ENCODE data around the gene GDI1.
A peak's percentile ranks its signal among the peaks of the same experiment; 100 is the strongest.

The GDI1 gene

DNA sequence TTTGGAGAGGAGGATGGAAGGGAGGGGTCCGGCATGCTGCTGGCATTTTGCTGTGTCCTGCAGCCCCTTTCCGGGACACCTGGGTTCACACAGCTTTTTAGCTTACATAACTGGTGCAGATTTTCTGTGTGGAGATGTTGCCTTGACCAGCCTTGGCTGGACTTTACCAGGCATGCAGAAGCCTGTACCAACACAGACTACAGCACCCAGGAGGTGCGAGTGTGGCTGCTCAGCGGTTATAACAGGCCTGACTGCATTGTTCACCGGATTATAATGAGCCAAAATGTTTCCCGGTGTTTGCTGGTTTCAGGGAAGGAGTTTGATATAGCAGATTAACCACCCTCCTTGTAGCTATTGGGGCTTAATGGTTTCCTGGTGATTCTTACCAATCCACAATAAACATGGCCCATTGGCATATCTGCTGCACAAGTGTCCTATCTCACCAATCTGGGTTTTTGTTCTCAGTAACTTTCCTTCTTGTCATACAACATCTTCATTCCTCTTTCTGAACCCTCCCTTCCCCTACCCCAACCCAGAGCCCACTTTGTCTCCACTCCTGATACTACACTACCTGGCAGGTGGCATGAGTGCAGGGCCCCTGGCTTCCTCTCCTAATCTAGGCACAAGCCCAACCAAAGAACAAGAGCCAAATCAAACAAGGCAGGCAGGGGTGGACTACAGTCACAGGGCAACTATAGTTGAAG lies 34.9 kb upstream of the GDI1 start:
- Mint-ChIP-seq H3K4me3 (no peak overlapping the region), H3K27ac (peak overlapping the region; percentile 35), H3K36me3 (ENCODE audit: low read depth) (peaks cover 34% of the 10 kb centered on the region), H3K4me1 (peaks cover 21% of the 10 kb centered on the region), H3K9me3 (no peaks in the 10 kb centered on the region), H3K27me3 (peaks cover 4% of the 10 kb centered on the region)
- DNase-seq (no peak), ATAC-seq (no peak)

DNA sequence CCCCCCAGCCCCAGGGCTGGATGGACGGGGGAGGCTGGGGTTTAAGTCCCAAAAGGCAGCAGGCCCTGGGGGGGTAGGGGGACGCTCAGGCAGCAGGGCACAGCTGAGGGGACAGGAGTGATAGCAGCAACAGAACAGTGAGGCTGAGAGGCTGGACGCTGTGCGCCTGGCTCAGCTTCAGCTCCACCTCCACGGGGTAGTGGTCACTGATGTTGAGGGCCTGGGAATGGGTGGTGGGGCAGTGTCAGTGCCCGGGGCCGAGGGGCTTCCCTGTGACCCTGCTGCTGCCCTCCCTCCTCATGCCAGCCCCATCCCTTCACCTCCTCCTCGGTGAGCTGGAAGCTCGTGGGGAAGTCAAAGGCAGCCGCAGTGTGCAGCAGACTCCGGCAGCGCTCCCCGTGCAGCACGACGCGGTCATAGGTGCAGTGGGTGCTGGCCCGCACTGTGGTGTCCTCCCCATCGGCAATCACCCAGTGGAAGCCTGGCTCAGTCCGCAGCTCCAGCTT lies 34.3 kb upstream of the GDI1 start:
- Mint-ChIP-seq H3K27ac (no peak overlapping the region), H3K36me3 (ENCODE audit: low read depth) (peaks cover 34% of the 10 kb centered on the region), H3K4me1 (peaks cover 20% of the 10 kb centered on the region), H3K9me3 (no peaks in the 10 kb centered on the region), H3K4me3 (no peak overlapping the region), H3K27me3 (peaks cover 4% of the 10 kb centered on the region)
- ATAC-seq (no peak), DNase-seq (no peak)

DNA sequence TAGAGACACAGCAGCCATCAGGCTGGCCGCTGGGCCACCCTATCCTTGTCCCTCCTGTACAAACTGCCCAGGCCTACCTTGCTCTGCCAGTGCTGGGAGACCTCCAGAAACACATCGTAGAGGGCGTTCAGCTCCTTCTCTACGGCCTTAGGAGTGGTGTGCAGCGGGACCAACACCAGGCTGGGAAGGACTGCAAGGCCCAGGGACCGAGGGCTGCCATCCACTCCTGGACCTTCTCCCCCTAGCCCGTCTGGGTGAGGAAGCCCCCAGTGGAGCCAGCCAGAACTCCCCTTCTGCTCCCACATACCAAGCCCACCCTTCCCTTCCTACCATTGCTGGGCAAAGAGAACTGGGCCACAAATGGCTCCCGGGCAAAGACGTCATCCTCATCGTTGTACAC lies 33.8 kb upstream of the GDI1 start:
- Mint-ChIP-seq H3K27ac (no peak overlapping the region), H3K27me3 (peaks cover 1% of the 10 kb centered on the region), H3K4me3 (no peak overlapping the region), H3K9me3 (no peaks in the 10 kb centered on the region), H3K36me3 (ENCODE audit: low read depth) (peaks cover 31% of the 10 kb centered on the region), H3K4me1 (peaks cover 17% of the 10 kb centered on the region)
- ATAC-seq (no peak), DNase-seq (no peak)

DNA sequence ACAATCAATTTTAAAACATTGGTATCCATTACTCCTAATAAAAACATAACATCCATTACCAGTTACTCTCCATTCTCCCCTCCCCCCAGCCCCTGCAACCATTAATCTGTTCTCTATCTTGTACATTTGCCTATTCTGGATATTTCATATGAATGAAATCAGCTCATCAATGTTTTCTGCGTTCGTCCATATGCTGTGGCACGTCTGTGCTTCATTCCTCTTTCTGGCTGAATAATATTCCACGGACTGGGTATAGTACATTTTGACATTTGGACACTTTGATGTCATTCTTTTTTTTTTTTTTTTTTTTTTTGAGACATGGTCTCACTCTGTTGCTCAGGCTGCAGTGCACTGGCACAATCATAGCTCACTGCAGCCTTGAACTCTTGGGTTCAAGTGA lies 33.1 kb upstream of the GDI1 start:
- DNase-seq (no peak), ATAC-seq (no peak)
- Mint-ChIP-seq H3K36me3 (ENCODE audit: low read depth) (peaks cover 25% of the 10 kb centered on the region), H3K4me3 (no peak overlapping the region), H3K9me3 (no peaks in the 10 kb centered on the region), H3K4me1 (peaks cover 18% of the 10 kb centered on the region), H3K27me3 (no peaks in the 10 kb centered on the region), H3K27ac (no peak overlapping the region)

DNA sequence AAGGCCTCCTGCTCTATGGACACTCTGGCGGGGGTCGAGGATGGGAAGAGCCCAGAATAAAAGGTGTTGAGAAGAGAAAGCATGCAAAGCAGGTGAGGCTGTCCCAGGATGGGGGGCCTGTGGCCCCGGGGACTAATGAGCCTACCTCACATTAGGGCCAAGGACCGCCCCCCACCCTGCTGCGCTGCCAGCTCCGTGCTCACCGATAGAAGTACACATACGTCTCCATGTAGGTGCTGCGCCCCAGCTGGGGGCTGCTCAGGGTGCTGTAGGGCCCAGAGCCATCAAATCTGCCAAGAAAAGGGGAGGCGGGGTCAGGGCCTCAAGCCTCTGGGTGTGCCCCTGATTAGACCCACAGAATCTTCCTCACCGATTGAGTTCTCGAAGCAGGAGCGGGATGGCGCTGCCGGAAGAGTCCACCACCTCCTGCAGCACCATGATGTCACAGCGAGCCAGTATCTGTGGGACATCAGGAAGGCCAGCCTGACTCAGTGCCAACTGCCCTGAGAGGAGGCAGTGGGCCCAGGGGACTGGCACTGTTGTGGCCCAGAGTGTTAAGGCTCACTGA lies 32.2 kb upstream of the GDI1 start:
- Mint-ChIP-seq H3K27me3 (no peaks in the 10 kb centered on the region), H3K27ac (no peak overlapping the region), H3K4me1 (peaks cover 17% of the 10 kb centered on the region), H3K4me3 (no peak overlapping the region), H3K36me3 (ENCODE audit: low read depth) (peaks cover 17% of the 10 kb centered on the region), H3K9me3 (no peaks in the 10 kb centered on the region)
- no peak for ATAC-seq
- no peak for DNase-seq

DNA sequence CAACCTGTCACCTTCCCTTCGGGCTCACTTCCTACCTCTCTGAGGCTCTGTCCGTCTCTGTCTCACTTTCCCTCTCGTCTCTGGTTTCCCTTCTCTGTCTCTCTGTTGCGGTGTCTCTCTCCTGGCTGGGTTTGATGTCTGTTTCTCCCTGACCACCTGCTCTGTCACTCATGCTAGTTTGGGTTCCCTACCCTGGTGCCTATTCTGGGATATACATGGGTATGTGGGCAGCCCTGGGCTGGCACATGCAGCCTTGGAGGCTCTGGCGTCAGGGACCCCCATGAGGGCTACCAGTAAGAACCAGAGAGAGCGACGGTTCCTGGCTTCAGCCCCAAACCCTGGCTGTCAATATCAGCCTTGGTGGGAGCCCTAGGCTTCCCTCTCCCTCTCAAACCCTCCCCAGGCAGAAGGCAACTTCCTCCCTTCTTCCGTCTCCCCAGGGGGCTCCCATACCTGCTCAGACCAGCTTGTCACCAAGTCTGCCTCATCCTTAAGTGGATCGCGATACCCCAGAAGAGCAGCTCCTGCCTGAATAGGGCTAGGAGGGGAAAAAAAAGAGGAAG lies 28.2 kb upstream of the GDI1 start:
- DNase-seq (no peak), ATAC-seq (no peak)
- Mint-ChIP-seq H3K4me1 (peaks cover 18% of the 10 kb centered on the region), H3K4me3 (peak overlapping the region; percentile 71), H3K27ac (peak overlapping the region; percentile 73), H3K9me3 (no peaks in the 10 kb centered on the region), H3K27me3 (no peaks in the 10 kb centered on the region), H3K36me3 (ENCODE audit: low read depth) (peaks cover 2% of the 10 kb centered on the region)

DNA sequence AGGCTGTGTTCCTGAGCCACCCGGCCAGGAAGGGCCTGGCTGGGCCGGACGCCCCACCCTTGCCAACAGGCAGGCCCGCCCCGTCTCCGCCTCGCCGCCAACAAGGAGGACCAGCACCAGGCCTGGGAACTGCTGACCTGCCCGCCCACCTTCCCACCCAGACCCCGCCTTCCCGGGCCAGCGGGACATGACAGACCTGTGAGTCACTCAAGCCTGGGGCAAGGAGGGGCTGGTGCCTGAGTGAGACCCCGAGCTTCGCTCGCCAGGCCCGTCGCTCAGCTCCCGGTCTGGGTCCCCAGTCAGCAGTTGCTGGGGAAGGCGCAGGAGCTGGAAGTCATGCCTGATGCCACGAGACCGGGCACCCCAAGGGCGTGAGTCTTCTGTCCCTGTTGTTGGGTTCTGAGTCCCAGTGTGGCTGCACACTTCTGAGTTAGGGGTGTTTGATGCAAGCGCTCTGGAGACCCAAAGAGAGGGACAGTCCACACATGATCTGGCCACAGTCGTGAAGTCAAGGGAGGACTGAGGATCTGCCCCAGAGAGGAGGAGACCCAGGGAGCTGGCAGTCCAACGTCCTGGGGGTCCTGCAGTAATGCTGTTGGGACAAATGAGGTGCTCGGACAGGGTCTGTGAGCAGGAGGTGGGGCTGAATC lies 27.6 kb upstream of the GDI1 start, which contains the start of gene DNASE1L1:
TSS of gene DNASE1L1 (minus strand) at position 33 of the 650 bp plus-strand sequence. CDS start 3,686 bp downstream, outside the sequence.
- ATAC-seq (peak; percentile 30), DNase-seq (peak; percentile 49)
- Mint-ChIP-seq H3K36me3 (ENCODE audit: low read depth) (peaks cover 4% of the 10 kb centered on the region), H3K27ac (peak within 1 kb of the TSS; percentile 73), H3K4me3 (peak within 1 kb of the TSS; percentile 71), H3K9me3 (no peaks in the 10 kb centered on the region), H3K4me1 (peaks cover 18% of the 10 kb centered on the region), H3K27me3 (no peaks in the 10 kb centered on the region)

DNA sequence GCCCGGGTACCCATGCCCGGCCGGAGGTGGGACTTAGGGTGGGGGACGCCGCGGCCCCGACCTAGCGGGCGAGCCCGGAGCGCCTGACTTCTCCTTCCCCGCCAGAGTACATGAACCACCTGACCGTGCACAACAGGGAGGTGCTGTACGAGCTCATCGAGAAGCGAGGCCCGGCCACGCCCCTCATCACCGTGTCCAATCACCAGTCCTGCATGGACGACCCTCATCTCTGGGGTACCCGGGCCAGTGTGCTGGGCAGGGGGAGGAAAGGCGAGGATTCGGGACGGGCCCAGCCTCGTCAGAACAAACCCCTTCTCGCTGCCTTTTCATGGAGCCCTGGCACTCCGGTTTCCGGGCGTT lies 25.0 kb upstream of the GDI1 start:
- peaks cover 7% of the 10 kb centered on the region for H3K36me3 Mint-ChIP-seq (ENCODE audit: low read depth)
- peaks cover 19% of the 10 kb centered on the region for H3K4me1 Mint-ChIP-seq
- DNase-seq (peak; percentile 68), ATAC-seq (peak; percentile 77)
- H3K27me3 Mint-ChIP-seq, result no peaks in the 10 kb centered on the region
- peak overlapping the region; percentile 79 for H3K4me3 Mint-ChIP-seq
- peak overlapping the region; percentile 73 for H3K27ac Mint-ChIP-seq
- H3K9me3 Mint-ChIP-seq, result no peaks in the 10 kb centered on the region

DNA sequence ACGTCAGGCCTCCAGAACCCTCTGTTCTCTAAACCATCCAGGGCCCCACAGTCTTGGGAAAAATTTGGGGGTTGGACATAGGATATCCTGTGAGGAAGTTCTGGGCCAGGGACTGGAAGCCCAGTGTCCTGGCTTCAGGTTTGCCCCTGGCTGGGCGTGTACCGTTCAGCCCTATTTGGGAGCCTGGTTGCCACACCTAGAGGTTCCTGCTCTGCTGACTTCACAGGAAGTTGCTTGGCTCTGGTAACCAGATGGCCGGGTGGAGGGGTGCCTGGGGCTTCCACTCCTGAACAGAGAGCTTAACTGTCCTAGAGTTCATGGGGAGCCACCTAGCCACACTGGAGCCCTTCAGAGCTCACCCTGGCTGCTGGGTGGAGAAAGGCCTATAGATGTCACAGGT lies 24.5 kb upstream of the GDI1 start:
- peaks cover 7% of the 10 kb centered on the region for H3K36me3 Mint-ChIP-seq (ENCODE audit: low read depth)
- H3K4me3 Mint-ChIP-seq, result peak overlapping the region; percentile 79
- DNase-seq (no peak), ATAC-seq (peak; percentile 44)
- H3K9me3 Mint-ChIP-seq, result no peaks in the 10 kb centered on the region
- H3K27ac Mint-ChIP-seq, result peak overlapping the region; percentile 73
- no peaks in the 10 kb centered on the region for H3K27me3 Mint-ChIP-seq
- peaks cover 19% of the 10 kb centered on the region for H3K4me1 Mint-ChIP-seq

DNA sequence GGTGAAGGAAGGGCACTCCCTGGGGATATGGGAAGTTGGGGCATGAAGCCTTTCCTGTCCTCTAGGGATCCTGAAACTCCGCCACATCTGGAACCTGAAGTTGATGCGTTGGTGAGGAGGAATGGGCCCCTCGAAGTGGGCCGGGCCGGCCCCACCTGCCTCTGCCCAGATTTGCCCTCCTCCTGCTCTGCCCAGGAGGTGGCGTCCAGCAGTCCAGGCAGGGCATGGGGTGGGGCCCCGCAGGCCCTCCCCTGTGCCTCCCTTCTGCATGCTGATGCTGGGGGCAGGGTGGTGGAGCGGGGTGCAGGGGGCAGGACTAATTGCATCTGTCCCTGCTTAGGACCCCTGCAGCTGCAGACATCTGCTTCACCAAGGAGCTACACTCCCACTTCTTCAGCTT lies 23.8 kb upstream of the GDI1 start:
- peaks cover 19% of the 10 kb centered on the region for H3K4me1 Mint-ChIP-seq
- no peaks in the 10 kb centered on the region for H3K27me3 Mint-ChIP-seq
- no peak overlapping the region for H3K4me3 Mint-ChIP-seq
- DNase-seq, result no peak
- ATAC-seq, result no peak
- peaks cover 6% of the 10 kb centered on the region for H3K36me3 Mint-ChIP-seq (ENCODE audit: low read depth)
- peak overlapping the region; percentile 73 for H3K27ac Mint-ChIP-seq
- no peaks in the 10 kb centered on the region for H3K9me3 Mint-ChIP-seq

DNA sequence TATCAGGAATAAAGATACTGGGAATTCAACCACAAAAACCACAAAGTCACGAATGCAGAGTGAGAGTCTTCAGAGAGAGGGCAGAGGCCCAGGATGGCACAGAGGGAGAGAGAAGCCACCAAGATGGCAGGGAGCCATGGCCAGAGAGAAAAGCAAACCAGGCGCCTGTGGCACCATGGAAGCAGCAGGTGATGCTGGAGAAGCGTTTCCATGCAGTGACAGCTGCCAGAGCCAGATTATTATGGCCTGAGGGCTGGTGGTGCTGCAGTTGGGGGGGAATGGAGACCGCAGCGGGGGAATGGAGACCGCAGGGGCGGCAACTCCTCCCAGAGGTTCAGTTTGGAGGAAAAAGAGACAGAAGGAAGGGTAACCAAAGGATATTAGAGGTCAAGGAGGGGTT lies 19.8 kb upstream of the GDI1 start:
- Mint-ChIP-seq H3K27ac (no peak overlapping the region), H3K4me3 (no peak overlapping the region), H3K36me3 (ENCODE audit: low read depth) (peaks cover 5% of the 10 kb centered on the region), H3K4me1 (peaks cover 11% of the 10 kb centered on the region), H3K9me3 (no peaks in the 10 kb centered on the region), H3K27me3 (no peaks in the 10 kb centered on the region)
- DNase-seq (no peak), ATAC-seq (no peak)

DNA sequence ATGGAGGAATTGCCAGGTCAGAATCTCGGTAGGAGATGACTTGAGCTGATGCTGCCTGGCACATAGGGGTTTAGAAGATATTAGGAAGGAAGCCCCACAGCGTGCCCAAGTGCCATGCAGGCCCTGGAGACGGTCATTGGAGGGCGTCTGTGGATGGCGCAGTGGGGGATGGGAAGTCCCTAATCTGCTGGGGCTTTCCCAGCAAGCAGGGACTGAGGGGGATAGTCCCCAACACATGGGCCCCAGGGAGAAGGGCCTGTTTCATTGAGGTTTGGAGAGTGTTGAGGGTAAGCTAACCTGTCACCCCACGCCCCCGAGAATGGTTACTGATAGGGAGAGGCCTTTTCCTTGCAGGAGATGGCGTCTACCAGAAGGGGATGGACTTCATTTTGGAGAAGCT lies 17.8 kb upstream of the GDI1 start:
- H3K27ac Mint-ChIP-seq, result no peak overlapping the region
- ATAC-seq (no peak), DNase-seq (no peak)
- H3K9me3 Mint-ChIP-seq, result no peaks in the 10 kb centered on the region
- H3K27me3 Mint-ChIP-seq, result no peaks in the 10 kb centered on the region
- H3K4me1 Mint-ChIP-seq, result peaks cover 7% of the 10 kb centered on the region
- H3K36me3 Mint-ChIP-seq (ENCODE audit: low read depth), result peaks cover 2% of the 10 kb centered on the region
- no peak overlapping the region for H3K4me3 Mint-ChIP-seq

DNA sequence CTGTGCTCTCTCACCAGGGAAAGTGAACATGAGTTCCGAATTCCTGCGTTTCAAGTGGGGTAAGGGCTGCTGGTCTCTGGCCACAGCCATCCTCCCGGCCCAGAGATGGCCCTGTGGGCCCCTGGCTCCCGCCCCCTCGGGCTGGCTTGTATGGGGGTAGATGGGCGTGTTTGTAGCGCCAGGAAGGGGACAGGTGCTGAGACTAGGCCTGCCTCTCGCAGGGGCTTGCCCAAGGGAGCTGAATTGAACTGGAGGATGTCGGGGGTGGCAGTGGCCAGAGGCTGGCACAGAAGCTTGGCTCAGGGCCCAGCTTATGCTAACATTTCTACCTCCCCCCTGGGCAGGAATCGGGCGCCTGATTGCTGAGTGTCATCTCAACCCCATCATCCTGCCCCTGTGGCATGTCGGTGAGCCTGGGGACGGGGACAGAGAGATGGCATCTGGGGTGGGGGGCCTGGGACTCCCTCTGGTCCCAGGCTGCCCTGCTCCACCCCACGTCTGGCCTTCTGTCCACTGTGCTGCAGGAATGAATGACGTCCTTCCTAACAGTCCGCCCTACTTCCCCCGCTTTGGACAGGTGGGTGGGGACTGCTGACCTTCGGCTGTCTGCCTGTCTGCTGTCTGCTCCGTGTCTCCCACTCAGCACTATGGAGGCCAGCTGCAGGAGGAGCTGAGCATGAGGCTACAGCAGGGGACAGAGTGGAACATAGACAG lies 17.1 kb upstream of the GDI1 start:
- DNase-seq (no peak), ATAC-seq (no peak)
- Mint-ChIP-seq H3K27ac (no peak overlapping the region), H3K9me3 (no peaks in the 10 kb centered on the region), H3K27me3 (no peaks in the 10 kb centered on the region), H3K4me1 (peaks cover 7% of the 10 kb centered on the region), H3K36me3 (ENCODE audit: low read depth) (peaks cover 2% of the 10 kb centered on the region), H3K4me3 (no peak overlapping the region)

DNA sequence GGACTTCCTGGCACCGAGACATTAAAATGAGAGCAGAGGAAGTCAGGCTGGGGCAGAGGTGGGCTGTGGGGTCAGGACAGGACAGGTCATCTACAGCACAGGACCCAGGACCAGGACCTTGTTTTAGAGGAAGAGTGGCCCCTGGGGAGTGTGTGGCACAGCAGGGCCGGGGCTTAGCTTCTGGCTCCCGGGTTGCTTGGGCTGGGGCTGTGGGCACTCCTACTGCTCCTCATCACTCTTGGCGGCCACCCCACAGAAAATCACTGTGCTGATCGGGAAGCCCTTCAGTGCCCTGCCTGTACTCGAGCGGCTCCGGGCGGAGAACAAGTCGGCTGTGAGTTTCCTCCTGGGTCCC lies 16.6 kb upstream of the GDI1 start:
- Mint-ChIP-seq H3K4me1 (peaks cover 5% of the 10 kb centered on the region), H3K9me3 (no peaks in the 10 kb centered on the region), H3K27ac (no peak overlapping the region), H3K36me3 (ENCODE audit: low read depth) (no peaks in the 10 kb centered on the region), H3K4me3 (no peak overlapping the region), H3K27me3 (no peaks in the 10 kb centered on the region)
- DNase-seq, result no peak
- no peak for ATAC-seq
